ENCODE measurements around the gene BID.

- TF ChIP-seq POLR2A (IDR thresholded peaks at IDR 0.05; ENCODE audit: borderline replicate concordance, extremely low read depth, insufficient read depth, insufficient read length) = no peak
- TF ChIP-seq RAD21 (IDR thresholded peaks at IDR 0.05; ENCODE audit: low read depth) = no peak
- no peak for TF ChIP-seq CTCF (IDR thresholded peaks at IDR 0.05 in 2 of 3, conservative IDR thresholded peaks at IDR 0.05 in 1 of 3; ENCODE audit: borderline replicate concordance in 1 of 3, insufficient read depth in 1 of 3, low read depth in 2 of 3, low read length in 2 of 3)
Measured at GRCh38 chr22:17726928-17727897, 47.1 kb downstream of the BID start.
